ENCODE measurements around the gene ABCA1.

Gene ABCA1

DNA sequence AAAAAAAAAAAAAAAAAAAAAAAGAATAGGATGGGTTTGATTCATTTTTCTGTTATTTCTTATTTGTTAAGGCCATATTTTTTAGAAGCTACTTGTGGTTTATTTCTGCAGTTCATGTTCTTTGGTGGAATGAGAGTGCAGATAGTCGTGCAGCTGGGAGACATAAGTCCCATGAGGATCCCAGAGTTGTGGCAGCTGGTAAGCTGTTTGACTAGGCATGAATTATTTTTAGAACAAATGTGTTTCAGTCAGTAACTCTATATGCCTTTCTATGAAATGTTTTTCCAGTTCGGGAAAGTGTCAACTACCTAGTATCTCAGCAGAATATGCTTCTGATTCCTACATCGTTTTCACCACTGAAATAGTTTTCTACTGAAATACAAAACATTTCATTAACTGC, 169.0 kb downstream of the ABCA1 start:
- H3K36me3 Mint-ChIP-seq (ENCODE audit: low read depth), result peaks cover 4% of the 10 kb centered on the region
- H3K4me3 Mint-ChIP-seq, result no peak overlapping the region
- no peak for DNase-seq
- peaks cover 2% of the 10 kb centered on the region for H3K27me3 Mint-ChIP-seq
- ATAC-seq, result no peak
- peaks cover 5% of the 10 kb centered on the region for H3K4me1 Mint-ChIP-seq
- H3K27ac Mint-ChIP-seq, result no peak overlapping the region
- H3K9me3 Mint-ChIP-seq, result no peaks in the 10 kb centered on the region

DNA sequence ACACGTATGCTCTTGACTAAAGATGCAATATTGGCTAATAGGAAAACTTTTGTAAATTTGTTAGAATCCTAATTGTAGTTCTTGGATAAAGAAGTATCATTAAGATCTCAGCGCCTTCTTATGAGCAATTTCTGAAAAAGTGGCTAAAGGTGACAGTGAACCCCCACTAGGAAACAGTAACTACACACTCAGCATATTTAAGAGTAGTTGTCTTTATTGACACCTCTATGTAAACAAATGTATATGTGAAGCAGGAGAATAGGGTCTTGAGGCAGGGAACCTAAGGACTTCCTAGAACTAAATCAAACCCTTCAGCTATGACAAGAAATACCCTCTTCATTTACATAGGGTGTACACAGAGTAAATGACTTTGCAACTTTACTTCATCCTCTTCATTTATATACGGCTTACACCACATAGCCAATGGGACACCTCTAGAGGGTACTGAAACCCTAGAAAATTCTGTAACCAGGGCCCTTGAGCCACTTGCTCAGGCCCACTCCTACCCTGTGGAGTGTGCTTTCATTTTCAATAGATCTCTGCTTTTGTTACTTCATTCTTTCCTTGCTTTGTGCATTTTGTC, 177.7 kb downstream of the ABCA1 start:
- ATAC-seq, result no peak
- peaks cover 25% of the 10 kb centered on the region for H3K4me1 Mint-ChIP-seq
- H3K27ac Mint-ChIP-seq, result no peak overlapping the region

GRCh38 chr9:104748359-104749031, 179.5 kb downstream of the ABCA1 start:
- Mint-ChIP-seq H3K4me1 (peaks cover 25% of the 10 kb centered on the region), H3K27ac (peak overlapping the region; percentile 94), H3K36me3 (ENCODE audit: low read depth) (peaks cover 4% of the 10 kb centered on the region), H3K27me3 (no peaks in the 10 kb centered on the region), H3K9me3 (no peaks in the 10 kb centered on the region), H3K4me3 (peak overlapping the region; percentile 91)
- no peak for ATAC-seq
- no peak for DNase-seq

More for the DNA sequence above, 177.7 kb downstream of the ABCA1 start:
- no peak overlapping the region for H3K4me3 Mint-ChIP-seq
- no peak for DNase-seq
- no peaks in the 10 kb centered on the region for H3K9me3 Mint-ChIP-seq
- no peaks in the 10 kb centered on the region for H3K27me3 Mint-ChIP-seq
- H3K36me3 Mint-ChIP-seq (ENCODE audit: low read depth), result peaks cover 11% of the 10 kb centered on the region

DNA sequence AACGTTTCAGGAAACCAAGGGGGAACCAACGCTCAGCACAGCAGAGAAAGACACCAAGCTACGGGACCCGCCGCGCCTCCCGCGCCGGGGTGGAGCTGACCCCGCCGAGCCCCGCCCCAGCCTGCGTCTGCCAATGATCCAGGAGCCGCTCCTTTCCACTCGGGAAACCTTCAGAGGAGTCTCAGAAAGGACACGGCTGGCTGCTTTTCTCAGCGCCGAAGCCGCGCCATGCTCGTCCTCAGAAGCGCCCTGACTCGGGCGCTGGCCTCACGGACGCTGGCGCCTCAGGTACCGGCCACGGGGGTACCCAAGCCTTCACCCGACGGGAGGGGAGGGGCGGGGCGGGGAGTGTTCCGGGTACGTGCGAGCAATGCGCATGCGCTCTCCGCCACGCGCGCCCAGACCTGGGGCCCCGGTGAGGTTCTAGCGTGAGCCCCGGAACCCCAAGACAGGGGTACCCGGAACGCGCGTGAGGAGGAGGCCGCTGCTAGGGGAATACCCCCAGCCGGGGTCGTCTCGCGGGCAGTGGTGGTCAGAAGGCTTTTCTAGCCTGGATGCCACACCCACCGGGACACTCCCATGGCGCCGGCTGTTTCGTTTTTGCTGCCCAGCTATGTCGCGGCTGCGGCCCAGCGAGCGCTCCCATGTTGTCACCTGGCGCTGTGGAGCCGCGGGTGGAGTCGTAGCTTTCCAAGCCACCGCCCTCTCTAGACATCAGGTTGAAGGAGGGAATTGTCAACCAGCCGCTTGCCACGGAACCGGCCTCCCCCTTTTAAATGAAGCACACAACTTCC, 180.2 kb downstream of the ABCA1 start, which contains the start of gene NIPSNAP3A:
TSS of gene NIPSNAP3A (plus strand) at position 119 of the 794 bp plus-strand sequence. CDS start at position 229, 110 bp downstream.
- DNase-seq, result peak; percentile 88

DNA sequence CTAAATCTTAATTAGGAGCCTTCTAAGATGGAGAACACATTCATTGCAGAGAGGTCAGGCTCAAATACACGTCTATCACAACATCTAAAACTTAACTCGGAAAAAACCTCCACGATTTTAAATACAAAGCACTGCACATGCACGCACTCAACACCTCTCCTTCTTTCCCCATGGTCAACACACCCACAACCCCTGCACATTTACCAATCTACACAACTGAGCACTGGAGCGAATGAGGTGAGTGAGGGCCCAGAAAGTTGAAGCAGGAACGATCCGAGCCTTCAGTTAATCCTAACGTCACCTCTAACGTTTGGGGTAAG, 180.8 kb downstream of the ABCA1 start:
- peak overlapping the region; percentile 91 for H3K4me3 Mint-ChIP-seq
- peaks cover 2% of the 10 kb centered on the region for H3K36me3 Mint-ChIP-seq (ENCODE audit: low read depth)
- DNase-seq (no peak), ATAC-seq (no peak)
- H3K4me1 Mint-ChIP-seq, result peaks cover 27% of the 10 kb centered on the region
- no peaks in the 10 kb centered on the region for H3K27me3 Mint-ChIP-seq
- H3K9me3 Mint-ChIP-seq, result no peaks in the 10 kb centered on the region
- peak overlapping the region; percentile 94 for H3K27ac Mint-ChIP-seq

More for the DNA sequence above, 180.2 kb downstream of the ABCA1 start, which contains the start of gene NIPSNAP3A:
- Mint-ChIP-seq H3K27me3 (no peaks in the 10 kb centered on the region), H3K27ac (peak within 1 kb of the TSS; percentile 94), H3K4me1 (peaks cover 27% of the 10 kb centered on the region), H3K4me3 (peak within 1 kb of the TSS; percentile 91), H3K9me3 (no peaks in the 10 kb centered on the region), H3K36me3 (ENCODE audit: low read depth) (peaks cover 2% of the 10 kb centered on the region)
- ATAC-seq, result peak; percentile 95

GRCh38 chr9:104746798-104747197, 181.2 kb downstream of the ABCA1 start:
- no peaks in the 10 kb centered on the region for H3K27me3 Mint-ChIP-seq
- peak overlapping the region; percentile 94 for H3K27ac Mint-ChIP-seq
- H3K4me1 Mint-ChIP-seq, result peaks cover 27% of the 10 kb centered on the region
- ATAC-seq, result no peak
- no peak for DNase-seq
- H3K36me3 Mint-ChIP-seq (ENCODE audit: low read depth), result no peaks in the 10 kb centered on the region
- H3K9me3 Mint-ChIP-seq, result no peaks in the 10 kb centered on the region
- H3K4me3 Mint-ChIP-seq, result peak overlapping the region; percentile 91

DNA sequence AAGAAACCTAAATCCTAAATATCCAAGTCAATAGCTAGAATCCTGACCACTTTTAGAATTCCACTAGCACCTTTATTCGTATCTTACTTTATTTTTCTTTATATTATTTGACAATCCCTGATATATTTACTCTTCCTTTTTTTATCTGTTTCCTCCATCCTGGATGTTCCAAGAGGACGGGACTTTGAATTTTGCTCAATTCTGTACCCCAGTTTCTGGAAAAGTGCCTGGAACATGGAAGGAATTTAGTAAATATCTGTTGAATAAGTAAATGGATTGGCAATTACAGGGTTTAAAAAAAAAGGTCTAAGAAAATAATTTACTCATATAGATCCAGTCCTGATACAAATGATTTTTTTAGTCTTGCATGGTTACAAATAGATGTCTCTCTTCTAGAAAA, 181.7 kb downstream of the ABCA1 start:
- peaks cover 27% of the 10 kb centered on the region for H3K4me1 Mint-ChIP-seq
- no peaks in the 10 kb centered on the region for H3K36me3 Mint-ChIP-seq (ENCODE audit: low read depth)
- peak overlapping the region; percentile 91 for H3K4me3 Mint-ChIP-seq
- H3K9me3 Mint-ChIP-seq, result no peaks in the 10 kb centered on the region
- no peak for ATAC-seq
- peak overlapping the region; percentile 94 for H3K27ac Mint-ChIP-seq
- no peaks in the 10 kb centered on the region for H3K27me3 Mint-ChIP-seq
- DNase-seq, result no peak

DNA sequence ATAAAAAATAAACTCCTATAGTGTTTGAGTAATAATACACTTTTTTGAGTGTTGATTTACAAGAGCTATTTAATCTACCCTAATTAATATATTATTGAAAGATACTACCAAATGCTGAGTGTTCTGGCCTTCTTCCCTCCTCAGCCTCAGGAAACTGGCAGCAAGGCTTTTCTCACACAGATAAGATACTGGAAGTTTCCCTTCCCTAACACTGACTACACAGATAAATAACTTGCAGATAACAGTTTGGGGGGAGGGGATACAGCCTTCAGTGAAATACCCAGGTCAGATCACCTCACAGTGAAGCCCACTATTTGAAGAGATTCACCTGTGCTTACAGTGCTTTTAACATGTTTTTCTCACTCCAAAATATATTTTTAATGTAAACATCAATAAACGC, 182.1 kb downstream of the ABCA1 start:
- Mint-ChIP-seq H3K4me1 (peaks cover 27% of the 10 kb centered on the region), H3K9me3 (no peaks in the 10 kb centered on the region), H3K27me3 (no peaks in the 10 kb centered on the region), H3K4me3 (no peak overlapping the region), H3K36me3 (ENCODE audit: low read depth) (no peaks in the 10 kb centered on the region), H3K27ac (no peak overlapping the region)
- DNase-seq (no peak), ATAC-seq (no peak)

DNA sequence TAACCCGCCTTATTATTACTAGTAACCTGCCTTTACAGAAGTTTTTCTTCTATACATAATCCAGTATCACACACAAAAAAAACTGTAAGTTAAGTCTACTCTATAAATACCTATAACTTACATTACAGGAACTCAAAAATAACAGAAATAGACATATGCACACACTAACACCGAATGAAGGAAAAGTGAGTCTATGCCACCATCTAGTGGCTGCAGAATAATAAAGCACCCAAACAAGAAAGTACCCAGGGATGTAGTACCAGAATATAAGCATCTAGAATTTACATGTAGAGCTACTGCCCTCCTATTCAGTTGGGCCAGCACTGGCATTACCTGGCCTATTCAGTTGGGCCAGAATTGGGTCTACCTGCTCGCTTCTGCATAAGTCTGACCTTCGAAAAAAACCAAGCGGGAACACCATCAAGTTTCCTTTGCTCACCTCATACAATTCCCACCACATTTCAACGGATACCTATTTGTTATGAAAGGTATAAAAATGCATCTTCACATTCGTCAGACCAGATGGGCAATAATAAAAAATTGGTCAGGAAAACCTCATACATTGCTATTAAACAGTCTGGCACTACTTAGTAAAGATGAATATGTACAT, 184.5 kb downstream of the ABCA1 start:
- Mint-ChIP-seq H3K4me3 (no peak overlapping the region), H3K9me3 (no peaks in the 10 kb centered on the region), H3K27ac (no peak overlapping the region), H3K4me1 (peaks cover 16% of the 10 kb centered on the region), H3K36me3 (ENCODE audit: low read depth) (no peaks in the 10 kb centered on the region), H3K27me3 (no peaks in the 10 kb centered on the region)
- ATAC-seq, result peak; percentile 37
- DNase-seq, result no peak

- H3K4me3 Mint-ChIP-seq, result no peak overlapping the region
- no peaks in the 10 kb centered on the region for H3K36me3 Mint-ChIP-seq (ENCODE audit: low read depth)
- no peaks in the 10 kb centered on the region for H3K9me3 Mint-ChIP-seq
- H3K27me3 Mint-ChIP-seq, result no peaks in the 10 kb centered on the region
- no peak overlapping the region for H3K27ac Mint-ChIP-seq
- peaks cover 6% of the 10 kb centered on the region for H3K4me1 Mint-ChIP-seq
- no peak for ATAC-seq
- DNase-seq, result no peak
These were observed 187.3 kb downstream of the ABCA1 start for GRCh38 chr9:104740621-104741020.

GRCh38 chr9:104738452-104738851, 189.5 kb downstream of the ABCA1 start:
- Mint-ChIP-seq H3K4me3 (no peak overlapping the region), H3K36me3 (ENCODE audit: low read depth) (no peaks in the 10 kb centered on the region), H3K27ac (no peak overlapping the region), H3K9me3 (no peaks in the 10 kb centered on the region), H3K4me1 (peaks cover 6% of the 10 kb centered on the region), H3K27me3 (no peaks in the 10 kb centered on the region)
- ATAC-seq (no peak), DNase-seq (no peak)

All from activated naive CD8-positive, alpha-beta T cell treated with anti-CD3 and anti-CD28 coated beads, Interleukin-2, amount 50 U/mL, for 24 hours (primary cell).